ENCODE data around the gene ING2.

ING2 gene

DNA sequence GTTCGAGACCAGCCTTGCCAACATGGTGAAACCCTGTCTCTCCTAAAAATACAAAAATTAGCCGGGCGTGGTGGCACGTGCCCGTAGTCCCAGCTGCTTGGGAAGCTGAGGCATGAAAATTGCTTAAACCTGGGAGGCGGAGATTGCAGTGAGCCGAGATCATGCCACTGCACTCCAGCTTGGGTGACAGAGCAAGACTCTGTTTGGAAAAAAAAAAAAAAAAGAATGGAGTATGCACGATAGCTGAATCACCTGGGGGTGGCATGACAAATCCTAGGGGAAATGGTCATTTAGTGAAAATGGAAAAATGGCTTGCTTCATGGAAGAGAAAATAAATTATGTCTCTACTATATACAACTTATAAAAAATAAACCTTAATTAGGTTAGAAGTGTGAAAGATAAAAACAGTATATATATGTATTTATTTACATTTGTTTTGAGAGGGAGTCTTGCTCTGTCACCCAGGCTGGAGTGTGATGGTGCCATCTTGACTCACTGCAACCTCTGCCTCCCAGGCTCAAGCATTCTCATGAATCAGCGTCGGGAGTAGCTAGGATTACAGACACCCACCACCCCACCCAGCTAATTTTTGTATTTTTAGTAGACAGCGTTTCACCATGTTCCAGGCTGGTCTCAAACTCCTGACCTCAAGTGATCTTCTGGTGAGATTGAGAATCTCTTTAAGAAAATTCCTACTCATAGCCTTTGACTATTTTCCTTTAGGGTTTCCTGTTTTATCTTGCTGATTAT lies 19.3 kb upstream of the ING2 start:
- no peak overlapping the region for H2AFZ ChIP-seq
- no peak overlapping the region for H3K27ac ChIP-seq
- no peaks in the 10 kb centered on the region for H3K27me3 ChIP-seq (ENCODE audit: control insufficient read depth, insufficient read depth, low read length)
- H3K36me3 ChIP-seq (ENCODE audit: control insufficient read depth, insufficient read depth, low read length) = no peaks in the 10 kb centered on the region
- H3K9ac ChIP-seq = no peak overlapping the region
- TF ChIP-seq, protein P1, sequence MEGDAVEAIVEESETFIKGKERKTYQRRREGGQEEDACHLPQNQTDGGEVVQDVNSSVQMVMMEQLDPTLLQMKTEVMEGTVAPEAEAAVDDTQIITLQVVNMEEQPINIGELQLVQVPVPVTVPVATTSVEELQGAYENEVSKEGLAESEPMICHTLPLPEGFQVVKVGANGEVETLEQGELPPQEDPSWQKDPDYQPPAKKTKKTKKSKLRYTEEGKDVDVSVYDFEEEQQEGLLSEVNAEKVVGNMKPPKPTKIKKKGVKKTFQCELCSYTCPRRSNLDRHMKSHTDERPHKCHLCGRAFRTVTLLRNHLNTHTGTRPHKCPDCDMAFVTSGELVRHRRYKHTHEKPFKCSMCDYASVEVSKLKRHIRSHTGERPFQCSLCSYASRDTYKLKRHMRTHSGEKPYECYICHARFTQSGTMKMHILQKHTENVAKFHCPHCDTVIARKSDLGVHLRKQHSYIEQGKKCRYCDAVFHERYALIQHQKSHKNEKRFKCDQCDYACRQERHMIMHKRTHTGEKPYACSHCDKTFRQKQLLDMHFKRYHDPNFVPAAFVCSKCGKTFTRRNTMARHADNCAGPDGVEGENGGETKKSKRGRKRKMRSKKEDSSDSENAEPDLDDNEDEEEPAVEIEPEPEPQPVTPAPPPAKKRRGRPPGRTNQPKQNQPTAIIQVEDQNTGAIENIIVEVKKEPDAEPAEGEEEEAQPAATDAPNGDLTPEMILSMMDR (IDR thresholded peaks at IDR 0.05) = no peak
- no peaks in the 10 kb centered on the region for H3K9me3 ChIP-seq (ENCODE audit: control insufficient read depth, low read length)
- H3K4me3 ChIP-seq (ENCODE audit: low read depth, low read length) = no peak overlapping the region
- no peaks in the 10 kb centered on the region for H3K79me2 ChIP-seq
- no peak overlapping the region for H3K4me2 ChIP-seq (ENCODE audit: low read length)
- H3K4me1 ChIP-seq = no peaks in the 10 kb centered on the region

GRCh38 chr4:183492791-183493222 lies 12.1 kb upstream of the ING2 start:
- Histone ChIP-seq H3K9ac (no peak overlapping the region), H3K4me3 (ENCODE audit: low read depth, low read length) (no peak overlapping the region), H3K9me3 (ENCODE audit: control insufficient read depth, low read length) (no peaks in the 10 kb centered on the region), H3K4me1 (no peaks in the 10 kb centered on the region), H3K4me2 (ENCODE audit: low read length) (no peak overlapping the region), H3K27me3 (ENCODE audit: control insufficient read depth, insufficient read depth, low read length) (no peaks in the 10 kb centered on the region), H3K79me2 (no peaks in the 10 kb centered on the region), H3K27ac (no peak overlapping the region), H2AFZ (no peak overlapping the region), H3K36me3 (ENCODE audit: control insufficient read depth, insufficient read depth, low read length) (no peaks in the 10 kb centered on the region)
- TF ChIP-seq, protein P1 (IDR thresholded peaks at IDR 0.05) = no peak

DNA sequence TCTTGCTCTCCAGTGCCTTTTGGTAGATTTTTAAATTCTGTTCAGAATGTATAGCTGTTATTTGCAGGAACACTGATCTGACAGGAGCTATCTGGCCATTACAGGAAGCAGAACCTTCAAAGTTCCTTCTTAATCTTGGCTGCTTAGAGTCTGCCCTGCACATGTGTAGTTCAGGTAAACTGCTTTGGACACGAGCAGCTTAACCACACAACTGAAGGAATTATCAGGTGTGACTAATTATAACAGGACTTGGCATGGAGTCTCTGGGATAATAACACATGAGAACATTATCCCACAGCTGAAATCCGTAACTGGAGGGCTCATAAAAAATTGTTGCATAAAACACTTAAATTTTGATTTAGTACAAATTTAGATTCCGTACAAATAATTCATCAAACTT lies 11.6 kb upstream of the ING2 start:
- TF ChIP-seq, protein P1 (IDR thresholded peaks at IDR 0.05) = no peak
- Histone ChIP-seq H3K27me3 (ENCODE audit: control insufficient read depth, insufficient read depth, low read length) (no peaks in the 10 kb centered on the region), H3K9ac (no peak overlapping the region), H3K79me2 (no peaks in the 10 kb centered on the region), H3K27ac (no peak overlapping the region), H3K4me3 (ENCODE audit: low read depth, low read length) (no peak overlapping the region), H3K4me2 (ENCODE audit: low read length) (no peak overlapping the region), H2AFZ (no peak overlapping the region), H3K4me1 (no peaks in the 10 kb centered on the region), H3K36me3 (ENCODE audit: control insufficient read depth, insufficient read depth, low read length) (no peaks in the 10 kb centered on the region), H3K9me3 (ENCODE audit: control insufficient read depth, low read length) (no peaks in the 10 kb centered on the region)

DNA sequence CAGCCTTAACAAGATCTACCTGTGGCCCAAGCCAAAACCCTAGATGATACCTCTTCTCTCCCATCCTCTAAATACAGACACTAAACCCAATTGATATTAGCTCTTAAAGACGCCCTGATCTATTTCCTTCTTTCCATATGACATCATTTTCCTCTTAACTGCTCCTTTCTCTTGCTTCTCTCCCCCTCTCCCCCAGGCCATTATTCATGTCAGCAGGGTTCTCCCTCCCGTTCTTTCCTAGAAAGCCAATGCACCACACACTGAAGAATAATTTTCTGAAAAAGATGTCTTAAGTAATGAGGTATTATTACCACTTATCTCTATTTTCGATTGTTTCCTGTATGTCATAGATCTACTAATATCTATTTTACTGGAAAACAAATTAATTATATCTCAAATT lies 9.7 kb upstream of the ING2 start:
- Histone ChIP-seq H3K79me2 (no peaks in the 10 kb centered on the region), H3K36me3 (ENCODE audit: control insufficient read depth, insufficient read depth, low read length) (no peaks in the 10 kb centered on the region), H3K4me3 (ENCODE audit: low read depth, low read length) (no peak overlapping the region), H3K27ac (no peak overlapping the region), H3K4me2 (ENCODE audit: low read length) (no peak overlapping the region), H3K9me3 (ENCODE audit: control insufficient read depth, low read length) (no peaks in the 10 kb centered on the region), H3K4me1 (no peaks in the 10 kb centered on the region), H3K27me3 (ENCODE audit: control insufficient read depth, insufficient read depth, low read length) (no peaks in the 10 kb centered on the region), H3K9ac (no peak overlapping the region), H2AFZ (no peak overlapping the region)
- TF ChIP-seq, protein P1 (IDR thresholded peaks at IDR 0.05) = no peak

GRCh38 chr4:183499389-183499788 lies 5.5 kb upstream of the ING2 start:
- H3K9me3 ChIP-seq (ENCODE audit: control insufficient read depth, low read length) = no peaks in the 10 kb centered on the region
- no peaks in the 10 kb centered on the region for H3K36me3 ChIP-seq (ENCODE audit: control insufficient read depth, insufficient read depth, low read length)
- no peak overlapping the region for H3K4me3 ChIP-seq (ENCODE audit: low read depth, low read length)
- TF ChIP-seq, protein P1 (IDR thresholded peaks at IDR 0.05) = no peak
- no peak overlapping the region for H2AFZ ChIP-seq
- H3K9ac ChIP-seq = no peak overlapping the region
- no peaks in the 10 kb centered on the region for H3K27me3 ChIP-seq (ENCODE audit: control insufficient read depth, insufficient read depth, low read length)
- H3K4me2 ChIP-seq (ENCODE audit: low read length) = no peak overlapping the region
- H3K79me2 ChIP-seq = no peaks in the 10 kb centered on the region
- H3K4me1 ChIP-seq = no peaks in the 10 kb centered on the region
- no peak overlapping the region for H3K27ac ChIP-seq

Measured in parathyroid adenoma (tissue), 2 donors.